ENCODE data around the gene GALNTL6. TPM values are rescaled to one million over a fixed set of nuclear protein-coding genes. Genes with fewer than 3 reads are reported as not detected.

GALNTL6 gene
- total and polyA plus RNA-seq, 2 of the 4 experiments (the other 2 are of a cell fraction) = under 0.01 TPM; not detected in 1

DNA sequence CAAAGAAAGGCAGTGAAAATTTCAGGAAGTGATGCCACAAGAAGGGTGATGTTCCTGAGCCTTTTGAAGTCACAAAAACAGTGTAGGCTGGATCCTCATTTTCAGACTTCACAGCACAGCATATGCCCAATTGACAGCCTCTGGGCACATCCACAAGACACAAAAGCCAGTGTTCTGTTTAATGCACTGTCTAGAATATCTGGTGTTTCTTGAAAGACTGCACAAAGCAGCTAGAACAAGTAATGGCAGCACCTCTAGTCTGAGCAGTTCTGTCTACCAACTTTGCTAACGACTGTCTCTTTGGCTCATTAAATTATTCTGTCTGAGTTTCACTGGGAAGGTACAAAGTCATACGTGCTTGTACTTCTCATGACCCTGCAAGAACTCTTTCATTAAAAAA is 938.3 kb downstream of the GALNTL6 start:
- dilution Hi-C loops (cut with HindIII; ENCODE audit: low sequenced_read_pairs, unreplicated experiment) (no loop called here), intact Hi-C loops (cut with micrococcal nuclease) (no loop called here), in situ Hi-C loops (cut with MboI; ENCODE audit: low sequenced_read_pairs) (no loop called here)
- no peaks in the 10 kb centered on the region for H3K27me3 ChIP-seq (ENCODE audit: control insufficient read depth, insufficient read depth, low read length)
- H2BK5ac ChIP-seq (ENCODE audit: low read depth, low read length, poor library complexity, severe bottlenecking) = no peak overlapping the region
- H3K9me1 ChIP-seq (ENCODE audit: insufficient read depth, low read length) = no peaks in the 10 kb centered on the region
- H3K36me3 ChIP-seq (ENCODE audit: control insufficient read depth, insufficient read depth, low read length) = no peaks in the 10 kb centered on the region
- no peak overlapping the region for H3K9ac ChIP-seq (ENCODE audit: low read depth, low read length)
- no peak overlapping the region for H2BK20ac ChIP-seq (ENCODE audit: low read depth, low read length)
- H2BK15ac ChIP-seq (ENCODE audit: low read depth, low read length) = no peak overlapping the region
- POLR2A ChIA-PET (ENCODE audit: unreplicated experiment) = no interaction called here
- no peak overlapping the region for H3K18ac ChIP-seq (ENCODE audit: low read depth, low read length)
- BruUV-seq (replicated peaks) = no TSS peak
- H3K27ac ChIP-seq (ENCODE audit: insufficient read depth, low read length) = no peak overlapping the region
- no peak for DNase-seq
- ATAC-seq (ENCODE audit: low read depth) = no peak
- H4K8ac ChIP-seq (ENCODE audit: low read depth in 2 of 2, low read length in 2 of 2) = no peak overlapping the region
- no peak overlapping the region for H3K56ac ChIP-seq (ENCODE audit: extremely low read depth, insufficient read depth, low read length)
- H2AFZ ChIP-seq (replicated peaks; ENCODE audit: low read length, poor library complexity) = peak overlapping the region; percentile 56
- no peaks in the 10 kb centered on the region for H3K9me3 ChIP-seq (ENCODE audit: control insufficient read depth, insufficient read depth, low read length)
- H3K23ac ChIP-seq (ENCODE audit: low read depth, low read length) = no peak overlapping the region
- no peak overlapping the region for H3K4ac ChIP-seq (ENCODE audit: low read depth, low read length)
- CTCF ChIA-PET = no interaction called here
- no peak overlapping the region for H3K4me3 ChIP-seq (ENCODE audit: insufficient read depth, low read depth, low read length)
- no peaks in the 10 kb centered on the region for H3K79me1 ChIP-seq (ENCODE audit: low read depth in 1 of 2, low read length in 2 of 2)
- no peak overlapping the region for H3K14ac ChIP-seq (replicated peaks; ENCODE audit: low read depth, low read length)
- no peak overlapping the region for H4K91ac ChIP-seq (ENCODE audit: insufficient read depth, low read depth, low read length)
- no peaks in the 10 kb centered on the region for H4K20me1 ChIP-seq (ENCODE audit: insufficient read depth, low read length)
- no peak overlapping the region for H2AK5ac ChIP-seq (ENCODE audit: low read depth, low read length)
- TF ChIP-seq RFX5 (IDR thresholded peaks at IDR 0.05; ENCODE audit: low read depth, low read length) = no peak
- TF ChIP-seq, protein P1, sequence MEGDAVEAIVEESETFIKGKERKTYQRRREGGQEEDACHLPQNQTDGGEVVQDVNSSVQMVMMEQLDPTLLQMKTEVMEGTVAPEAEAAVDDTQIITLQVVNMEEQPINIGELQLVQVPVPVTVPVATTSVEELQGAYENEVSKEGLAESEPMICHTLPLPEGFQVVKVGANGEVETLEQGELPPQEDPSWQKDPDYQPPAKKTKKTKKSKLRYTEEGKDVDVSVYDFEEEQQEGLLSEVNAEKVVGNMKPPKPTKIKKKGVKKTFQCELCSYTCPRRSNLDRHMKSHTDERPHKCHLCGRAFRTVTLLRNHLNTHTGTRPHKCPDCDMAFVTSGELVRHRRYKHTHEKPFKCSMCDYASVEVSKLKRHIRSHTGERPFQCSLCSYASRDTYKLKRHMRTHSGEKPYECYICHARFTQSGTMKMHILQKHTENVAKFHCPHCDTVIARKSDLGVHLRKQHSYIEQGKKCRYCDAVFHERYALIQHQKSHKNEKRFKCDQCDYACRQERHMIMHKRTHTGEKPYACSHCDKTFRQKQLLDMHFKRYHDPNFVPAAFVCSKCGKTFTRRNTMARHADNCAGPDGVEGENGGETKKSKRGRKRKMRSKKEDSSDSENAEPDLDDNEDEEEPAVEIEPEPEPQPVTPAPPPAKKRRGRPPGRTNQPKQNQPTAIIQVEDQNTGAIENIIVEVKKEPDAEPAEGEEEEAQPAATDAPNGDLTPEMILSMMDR (conservative IDR thresholded peaks at IDR 0.05; ENCODE audit: low read depth, low read length) = no peak
- no peak for TF ChIP-seq MXI1 (IDR thresholded peaks at IDR 0.05; ENCODE audit: borderline replicate concordance, low read depth, low read length)
- no peak for TF ChIP-seq CEBPB (IDR thresholded peaks at IDR 0.05; ENCODE audit: low read depth, low read length)
- no peak for TF ChIP-seq RCOR1 (IDR thresholded peaks at IDR 0.05; ENCODE audit: insufficient replicate concordance, low read length)
- TF ChIP-seq SMC3 (IDR thresholded peaks at IDR 0.05; ENCODE audit: low read depth, low read length) = no peak
- no peak for TF ChIP-seq POLR2A (IDR thresholded peaks at IDR 0.05; ENCODE audit: low read depth, low read length)
- no peak for TF ChIP-seq RAD21 (IDR thresholded peaks at IDR 0.05; ENCODE audit: low read length)
- TF ChIP-seq NFE2L2 (IDR thresholded peaks at IDR 0.05; ENCODE audit: low read depth, low read length) = no peak
- no peak for TF ChIP-seq FOS (IDR thresholded peaks at IDR 0.05; ENCODE audit: low read depth, low read length)
- TF ChIP-seq BHLHE40 (IDR thresholded peaks at IDR 0.05; ENCODE audit: low read depth, low read length) = no peak
- TF ChIP-seq, protein P2, sequence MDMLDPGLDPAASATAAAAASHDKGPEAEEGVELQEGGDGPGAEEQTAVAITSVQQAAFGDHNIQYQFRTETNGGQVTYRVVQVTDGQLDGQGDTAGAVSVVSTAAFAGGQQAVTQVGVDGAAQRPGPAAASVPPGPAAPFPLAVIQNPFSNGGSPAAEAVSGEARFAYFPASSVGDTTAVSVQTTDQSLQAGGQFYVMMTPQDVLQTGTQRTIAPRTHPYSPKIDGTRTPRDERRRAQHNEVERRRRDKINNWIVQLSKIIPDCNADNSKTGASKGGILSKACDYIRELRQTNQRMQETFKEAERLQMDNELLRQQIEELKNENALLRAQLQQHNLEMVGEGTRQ (IDR thresholded peaks at IDR 0.05; ENCODE audit: low read depth, low read length) = no peak
- TF ChIP-seq MAZ (IDR thresholded peaks at IDR 0.05; ENCODE audit: borderline replicate concordance, low read depth, low read length) = no peak
- no peak for TF ChIP-seq CHD1 (IDR thresholded peaks at IDR 0.05; ENCODE audit: low read depth, low read length)
- TF ChIP-seq MAFK (IDR thresholded peaks at IDR 0.05; ENCODE audit: low read depth, low read length) = no peak
- TF ChIP-seq, protein P3, sequence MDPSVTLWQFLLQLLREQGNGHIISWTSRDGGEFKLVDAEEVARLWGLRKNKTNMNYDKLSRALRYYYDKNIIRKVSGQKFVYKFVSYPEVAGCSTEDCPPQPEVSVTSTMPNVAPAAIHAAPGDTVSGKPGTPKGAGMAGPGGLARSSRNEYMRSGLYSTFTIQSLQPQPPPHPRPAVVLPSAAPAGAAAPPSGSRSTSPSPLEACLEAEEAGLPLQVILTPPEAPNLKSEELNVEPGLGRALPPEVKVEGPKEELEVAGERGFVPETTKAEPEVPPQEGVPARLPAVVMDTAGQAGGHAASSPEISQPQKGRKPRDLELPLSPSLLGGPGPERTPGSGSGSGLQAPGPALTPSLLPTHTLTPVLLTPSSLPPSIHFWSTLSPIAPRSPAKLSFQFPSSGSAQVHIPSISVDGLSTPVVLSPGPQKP (IDR thresholded peaks at IDR 0.05; ENCODE audit: borderline replicate concordance, low read depth, low read length) = no peak
- no peak overlapping the region for H2BK120ac ChIP-seq (ENCODE audit: low read depth, low read length)
- H2AK9ac ChIP-seq (replicated peaks; ENCODE audit: low read depth, low read length, poor library complexity) = no peak overlapping the region
- H3K4me1 ChIP-seq (ENCODE audit: control insufficient read depth, insufficient read depth, low read length) = no peaks in the 10 kb centered on the region
- no peak overlapping the region for H3K4me2 ChIP-seq (ENCODE audit: low read depth, low read length)
- no CpG with 5 or more reads among the region's 2 CpGs for WGBS, 2 experiments (ENCODE audit: extremely low coverage in 2 of 2, insufficient read length in 1 of 2)
- H4K5ac ChIP-seq (ENCODE audit: low read depth, low read length) = no peak overlapping the region
